Astrocyte (in vitro differentiated cells and primary cell): ENCODE measurements around the gene TREX2.
A peak's percentile ranks its signal among the peaks of the same experiment; 100 is the strongest.

Experiments used
- CTCF ChIP-seq: IDR thresholded peaks from 2 replicates; pipeline ENCODE4 v1.5.1; 2011; ENCODE audit warnings: low read depth, mild to moderate bottlenecking, inconsistent platforms, low read length, moderate library complexity; ENCODE audit not compliant: insufficient read depth
- EZH2 ChIP-seq: IDR thresholded peaks from 2 replicates; pipeline ENCODE4 v1.6.1; 2012; ENCODE audit warnings: mild to moderate bottlenecking, low read length, inconsistent platforms; ENCODE audit not compliant: insufficient read depth

- peak; percentile 17 for TF ChIP-seq CTCF
- TF ChIP-seq EZH2, result no peak
Observed at GRCh38 chrX:153494541-153495361, 48.9 kb upstream of the TREX2 start, which contains the start of gene BGN.
